ENCODE data around the gene C10orf90.

Gene C10orf90

GRCh38 chr10:126705131-126705530 is 34.6 kb upstream of the C10orf90 start:
- no peak overlapping the region for H3K4me3 ChIP-seq (ENCODE audit: low read depth, low read length)
- no peak for TF ChIP-seq MAX (IDR thresholded peaks at IDR 0.05; ENCODE audit: low read depth, low read length)
- no peak for TF ChIP-seq CTCF (IDR thresholded peaks at IDR 0.05; ENCODE audit: low read depth, low read length)
- TF ChIP-seq POLR2A (IDR thresholded peaks at IDR 0.05; ENCODE audit: extremely low read depth, insufficient read length), result no peak
- no peak for TF ChIP-seq MYC (IDR thresholded peaks at IDR 0.05; ENCODE audit: low read depth, low read length)
- no peak for DNase-seq (ENCODE audit: low read depth)

- H3K4me3 ChIP-seq (ENCODE audit: low read depth, low read length), result no peak overlapping the region
- no peak for DNase-seq (ENCODE audit: low read depth)
Measured at GRCh38 chr10:126704649-126705048, 34.2 kb upstream of the C10orf90 start.

GRCh38 chr10:126702181-126702580 is 31.7 kb upstream of the C10orf90 start:
- H3K4me3 ChIP-seq (ENCODE audit: low read depth, low read length), result no peak overlapping the region
- DNase-seq (ENCODE audit: low read depth), result no peak
- TF ChIP-seq MYC (IDR thresholded peaks at IDR 0.05; ENCODE audit: low read depth, low read length), result no peak
- no peak for TF ChIP-seq MAX (IDR thresholded peaks at IDR 0.05; ENCODE audit: low read depth, low read length)
- TF ChIP-seq POLR2A (IDR thresholded peaks at IDR 0.05; ENCODE audit: extremely low read depth, insufficient read length), result no peak
- TF ChIP-seq CTCF (IDR thresholded peaks at IDR 0.05; ENCODE audit: low read depth, low read length), result no peak

More at GRCh38 chr10:126704649-126705048, 34.2 kb upstream of the C10orf90 start:
- TF ChIP-seq MYC (IDR thresholded peaks at IDR 0.05; ENCODE audit: low read depth, low read length) (no peak), CTCF (IDR thresholded peaks at IDR 0.05; ENCODE audit: low read depth, low read length) (no peak), MAX (IDR thresholded peaks at IDR 0.05; ENCODE audit: low read depth, low read length) (no peak), POLR2A (IDR thresholded peaks at IDR 0.05; ENCODE audit: extremely low read depth, insufficient read length) (no peak)

- no peak for TF ChIP-seq POLR2A (IDR thresholded peaks at IDR 0.05; ENCODE audit: extremely low read depth, insufficient read length)
- no peak for TF ChIP-seq MYC (IDR thresholded peaks at IDR 0.05; ENCODE audit: low read depth, low read length)
- no peak for TF ChIP-seq MAX (IDR thresholded peaks at IDR 0.05; ENCODE audit: low read depth, low read length)
- no peak for TF ChIP-seq CTCF (IDR thresholded peaks at IDR 0.05; ENCODE audit: low read depth, low read length)
- no peak for DNase-seq (ENCODE audit: low read depth)
- H3K4me3 ChIP-seq (ENCODE audit: low read depth, low read length), result no peak overlapping the region
Measured at GRCh38 chr10:126701526-126701925, 31.0 kb upstream of the C10orf90 start.

GRCh38 chr10:126696684-126697083 is 26.2 kb upstream of the C10orf90 start:
- no peak overlapping the region for H3K4me3 ChIP-seq (ENCODE audit: low read depth, low read length)
- TF ChIP-seq CTCF (IDR thresholded peaks at IDR 0.05; ENCODE audit: low read depth, low read length), result no peak
- TF ChIP-seq MYC (IDR thresholded peaks at IDR 0.05; ENCODE audit: low read depth, low read length), result no peak
- no peak for TF ChIP-seq MAX (IDR thresholded peaks at IDR 0.05; ENCODE audit: low read depth, low read length)
- TF ChIP-seq POLR2A (IDR thresholded peaks at IDR 0.05; ENCODE audit: extremely low read depth, insufficient read length), result no peak
- no peak for DNase-seq (ENCODE audit: low read depth)

GRCh38 chr10:126691456-126691855 is 21.0 kb upstream of the C10orf90 start:
- no peak for TF ChIP-seq POLR2A (IDR thresholded peaks at IDR 0.05; ENCODE audit: extremely low read depth, insufficient read length)
- no peak for TF ChIP-seq MYC (IDR thresholded peaks at IDR 0.05; ENCODE audit: low read depth, low read length)
- no peak for TF ChIP-seq MAX (IDR thresholded peaks at IDR 0.05; ENCODE audit: low read depth, low read length)
- TF ChIP-seq CTCF (IDR thresholded peaks at IDR 0.05; ENCODE audit: low read depth, low read length), result no peak
- no peak overlapping the region for H3K4me3 ChIP-seq (ENCODE audit: low read depth, low read length)
- DNase-seq (ENCODE audit: low read depth), result no peak
